Small intestine (tissue), 7 donors: ENCODE results near the gene CEP112. TPM values are rescaled to one million over a fixed set of nuclear protein-coding genes. Genes with fewer than 3 reads are reported as not detected.

ENCODE experiments used
- DNase-seq, 2 donors: peaks; one replicate each; pipeline versions ENCODE4 v3.0.0 to v3.0.0-alpha.2; 2013
- FAIRE-seq: peaks from 2 replicates; lab custom pipeline; 2012; peaks lifted over from hg19 to GRCh38; lab: Jason Lieb, UNC
- H3K27ac ChIP-seq, 3 donors: one replicate each; pipeline ENCODE4 v1.5.1; 2013; ENCODE audit warnings: low read length in 2 of 3, mild to moderate bottlenecking in 2 of 3, control low read depth in 1 of 3, inconsistent platforms in 1 of 3, low read depth in 1 of 3, moderate library complexity in 1 of 3
- H3K27me3 ChIP-seq, 3 donors: one replicate each; pipeline ENCODE4 v1.6.1; 2013; ENCODE audit warnings: low read length in 3 of 3, inconsistent platforms in 1 of 3; ENCODE audit not compliant: control insufficient read depth in 3 of 3, insufficient read depth in 3 of 3
- H3K36me3 ChIP-seq, 3 donors: one replicate each; pipeline ENCODE4 v1.6.1; 2013; ENCODE audit warnings: low read length in 3 of 3, inconsistent platforms in 1 of 3, low read depth in 1 of 3, mild to moderate bottlenecking in 1 of 3, moderate library complexity in 1 of 3; ENCODE audit not compliant: control insufficient read depth in 3 of 3, insufficient read depth in 2 of 3
- H3K4me1 ChIP-seq, 3 donors: one replicate each; pipeline ENCODE4 v1.6.1; 2013; ENCODE audit warnings: low read length in 2 of 3, inconsistent platforms in 1 of 3, low read depth in 1 of 3, mild to moderate bottlenecking in 1 of 3, moderate library complexity in 1 of 3; ENCODE audit not compliant: control insufficient read depth in 3 of 3, insufficient read depth in 2 of 3
- H3K4me3 ChIP-seq, 3 donors: one replicate each; pipeline ENCODE4 v1.5.1; 2013; ENCODE audit warnings: low read length in 3 of 3, control low read depth in 1 of 3, inconsistent platforms in 1 of 3, low read depth in 1 of 3, mild to moderate bottlenecking in 1 of 3, moderate library complexity in 1 of 3
- H3K9me3 ChIP-seq, 2 donors: one replicate each; pipeline ENCODE4 v1.6.1; 2013; ENCODE audit warnings: low read depth in 1 of 2, low read length in 1 of 2; ENCODE audit not compliant: control insufficient read depth in 2 of 2, insufficient read depth in 1 of 2
- WGBS, 3 donors: extraction: QIAGEN DNeasy Blood & Tissue Kit; methylation state at CpG; one replicate each; pipeline ENCODE4 v1.1.7; 2013; 5-methylcytosine and 5-hydroxymethylcytosine counted together
- polyA plus RNA-seq, 4 donors: library from polyadenylated mRNA; stranded (reverse) in 3 of 4; unstranded in 1 of 4; fragments of 200-250 nt in 3 of 4; fragments of 120-200 nt in 1 of 4; gene quantifications; one replicate each; pipeline versions ENCODE4 v1.2.1 to v1.2.3, GENCODE V29; 2013
- donor health status: healthy with polysubstance abuse.
- donor health status: control.
- donor health status: control.
- donor health status: Bipolar disorder and iron deficiency.
- donor health status: healthy.

Gene CEP112
- polyA plus RNA-seq, 4 donors: 2.4 to 3.6 (median 3.5) TPM; not detected in 1

- 82 to 92% (median 92%) methylated on average over 2 of the region's 2 CpGs for WGBS, 3 donors
Measured at GRCh38 chr17:65749479-65749878, 442.5 kb downstream of the CEP112 start.

GRCh38 chr17:65745241-65745640, 446.7 kb downstream of the CEP112 start:
- no peaks in the 10 kb centered on the region for H3K27me3 ChIP-seq
- no peak overlapping the region for H3K27ac ChIP-seq
- no peak overlapping the region for H3K4me3 ChIP-seq
- H3K4me1 ChIP-seq: no peaks in the 10 kb centered on the region
- FAIRE-seq (no peak), DNase-seq (no peak)
- H3K36me3 ChIP-seq: no peaks in the 10 kb centered on the region
- H3K9me3 ChIP-seq: no peaks in the 10 kb centered on the region

More at GRCh38 chr17:65749479-65749878, 442.5 kb downstream of the CEP112 start:
- FAIRE-seq (no peak), DNase-seq (no peak)
- Histone ChIP-seq H3K4me1 (peaks cover 0 to 3% (median 0%) of the 10 kb centered on the region in 3 donors), H3K4me3 (no peak overlapping the region), H3K36me3 (no peaks in the 10 kb centered on the region), H3K9me3 (no peaks in the 10 kb centered on the region), H3K27ac (no peak overlapping the region), H3K27me3 (no peaks in the 10 kb centered on the region)

GRCh38 chr17:65743308-65743655, 448.7 kb downstream of the CEP112 start:
- WGBS, 3 donors: 54 to 76% (median 72%) methylated on average over 1 of the region's 1 CpG
- peaks cover 0 to 5% of the 10 kb centered on the region in 2 donors for H3K9me3 ChIP-seq
- H3K27me3 ChIP-seq: no peaks in the 10 kb centered on the region
- no peaks in the 10 kb centered on the region for H3K4me1 ChIP-seq
- H3K27ac ChIP-seq: no peak overlapping the region
- H3K4me3 ChIP-seq: no peak overlapping the region
- no peaks in the 10 kb centered on the region for H3K36me3 ChIP-seq
- DNase-seq: no peak
- FAIRE-seq: no peak

GRCh38 chr17:65742403-65743307, 449.3 kb downstream of the CEP112 start:
- Histone ChIP-seq H3K27me3 (no peaks in the 10 kb centered on the region), H3K36me3 (no peaks in the 10 kb centered on the region), H3K4me3 (no peak overlapping the region), H3K4me1 (no peaks in the 10 kb centered on the region), H3K9me3 (peaks cover 0 to 5% of the 10 kb centered on the region in 2 donors), H3K27ac (no peak overlapping the region)
- FAIRE-seq: no peak
- DNase-seq: no peak
- 61 to 79% (median 75%) methylated on average over 6 of the region's 6 CpGs for WGBS, 3 donors

- FAIRE-seq (no peak), DNase-seq (no peak)
- no peaks in the 10 kb centered on the region for H3K27me3 ChIP-seq
- peaks cover 0 to 5% of the 10 kb centered on the region in 2 donors for H3K9me3 ChIP-seq
- H3K27ac ChIP-seq: no peak overlapping the region
- H3K36me3 ChIP-seq: no peaks in the 10 kb centered on the region
- WGBS, 3 donors: 71 to 83% (median 82%) methylated on average over 1 of the region's 1 CpG
- no peaks in the 10 kb centered on the region for H3K4me1 ChIP-seq
- H3K4me3 ChIP-seq: no peak overlapping the region
Measured at GRCh38 chr17:65741710-65742109, 450.2 kb downstream of the CEP112 start.

- Histone ChIP-seq H3K36me3 (no peaks in the 10 kb centered on the region), H3K27me3 (no peaks in the 10 kb centered on the region), H3K4me3 (no peak overlapping the region), H3K27ac (no peak overlapping the region), H3K9me3 (peaks cover 0 to 5% of the 10 kb centered on the region in 2 donors), H3K4me1 (no peaks in the 10 kb centered on the region)
- DNase-seq (no peak), FAIRE-seq (no peak)
Measured at GRCh38 chr17:65739034-65739433, 452.9 kb downstream of the CEP112 start.

- H3K4me3 ChIP-seq: no peak overlapping the region
- H3K4me1 ChIP-seq: no peaks in the 10 kb centered on the region
- WGBS, 3 donors: 84 to 90% (median 88%) methylated on average over 4 of the region's 4 CpGs
- no peak overlapping the region for H3K27ac ChIP-seq
- no peaks in the 10 kb centered on the region for H3K27me3 ChIP-seq
- H3K36me3 ChIP-seq: no peaks in the 10 kb centered on the region
- DNase-seq: no peak
- FAIRE-seq: no peak
- H3K9me3 ChIP-seq: peaks cover 0 to 5% of the 10 kb centered on the region in 2 donors
Measured at GRCh38 chr17:65737451-65737850, 454.5 kb downstream of the CEP112 start.

- FAIRE-seq (no peak), DNase-seq (peak; percentile 16 to 30)
- H3K4me1 ChIP-seq: no peaks in the 10 kb centered on the region
- 20 to 61% (median 48%) methylated on average over 3 of the region's 3 CpGs for WGBS, 3 donors
- H3K4me3 ChIP-seq: no peak overlapping the region
- peaks cover 0 to 4% of the 10 kb centered on the region in 2 donors for H3K9me3 ChIP-seq
- H3K27ac ChIP-seq: no peak overlapping the region
- H3K36me3 ChIP-seq: no peaks in the 10 kb centered on the region
- no peaks in the 10 kb centered on the region for H3K27me3 ChIP-seq
Measured at GRCh38 chr17:65733314-65733713, 458.6 kb downstream of the CEP112 start.
